Gastrocnemius medialis (tissue), 4 donors: ENCODE data around the gene HOXA7. TPM values are rescaled to one million over a fixed set of nuclear protein-coding genes. Genes with fewer than 3 reads are reported as not detected.

Experiments used
- ATAC-seq, 2 donors: fragments of 150-250 bp; one replicate each; pipeline ENCODE4 v1.9.1; 2016
- DNase-seq, 2 donors: peaks; one replicate each; pipeline ENCODE4 v3.0.0-alpha.2; 2019
- H3K27ac ChIP-seq, 4 donors: fragments of 200-600 bp; sonication (generic); 1 replicate in 1 of 4; 2 replicates in 3 of 4; pipeline ENCODE4 v1.5.1; 2016 to 2018; ENCODE audit warnings: mild to moderate bottlenecking in 2 of 4, moderate library complexity in 1 of 4
- H3K27me3 ChIP-seq, 3 donors: fragments of 200-600 bp; sonication (generic) in 2 of 3; 1 replicate in 1 of 3; 2 replicates in 2 of 3; pipeline versions ENCODE4 v1.5.1 to v1.6.0; 2016 to 2019; ENCODE audit warnings: mild to moderate bottlenecking in 1 of 3, moderate library complexity in 1 of 3
- H3K36me3 ChIP-seq, 2 donors: fragments of 200-600 bp; sonication (generic) in 1 of 2; one replicate each; pipeline ENCODE4 v1.5.1; 2017 to 2018
- H3K4me1 ChIP-seq, 2 donors: fragments of 200-600 bp; sonication (generic) in 1 of 2; one replicate each; pipeline ENCODE4 v1.5.1; 2016 to 2017; ENCODE audit warnings: mild to moderate bottlenecking in 2 of 2
- H3K4me3 ChIP-seq, 4 donors: fragments of 200-600 bp; sonication (generic) in 3 of 4; 1 replicate in 1 of 4; 2 replicates in 3 of 4; pipeline ENCODE4 v1.5.1; 2016 to 2019; ENCODE audit warnings: mild to moderate bottlenecking in 2 of 4
- H3K9me3 ChIP-seq, 3 donors: fragments of 200-600 bp; sonication (generic) in 2 of 3; 1 replicate in 1 of 3; 2 replicates in 2 of 3; pipeline ENCODE4 v1.5.1; 2016 to 2019
- POLR2A ChIP-seq, 2 donors: fragments of 450-650 bp; IDR thresholded peaks; one replicate each; pipeline ENCODE4 v1.6.1; 2017; ENCODE audit warnings: antibody characterized with exemption in 2 of 2, mild to moderate bottlenecking in 2 of 2, moderate library complexity in 2 of 2
- in situ Hi-C, 4 donors: fragments of 200-750 bp; cut with MboI; loops; one replicate each; pipeline versions ENCODE4 v1.15.0 to v1.8.0; 2017; ENCODE audit warnings: low sequenced_read_pairs in 4 of 4
- intact Hi-C: fragments of 100-400 bp; cut with DNase I; formaldehyde crosslinking; loops from one replicate; pipeline ENCODE4 v1.15.1; 2023; ENCODE audit warnings: low total_unique reads
- total RNA-seq, 4 donors: library from RNA; depleted of rRNA; stranded (reverse); fragments of >200 nt; gene quantifications; one replicate each; pipeline versions ENCODE4 v1.1.0 to v1.2.3, GENCODE V29; 2016
- TF ChIP-seq, protein P1 (sequence below), 5 experiments: fragments of 450-650 bp in 3 of 5; fragments of 200-600 bp in 2 of 5; sonication (generic) in 2 of 5; IDR thresholded peaks in 4 of 5; conservative IDR thresholded peaks in 1 of 5; 1 replicate in 4 of 5; 2 replicates in 1 of 5; pipeline ENCODE4 v1.5.1; 2016 to 2019; ENCODE audit warnings: antibody characterized with exemption in 5 of 5, mild to moderate bottlenecking in 3 of 5, moderate library complexity in 3 of 5

The HOXA7 gene
- total RNA-seq, 4 donors from 2014 or later: 5.3 to 12.8 (median 8.6) TPM

DNA sequence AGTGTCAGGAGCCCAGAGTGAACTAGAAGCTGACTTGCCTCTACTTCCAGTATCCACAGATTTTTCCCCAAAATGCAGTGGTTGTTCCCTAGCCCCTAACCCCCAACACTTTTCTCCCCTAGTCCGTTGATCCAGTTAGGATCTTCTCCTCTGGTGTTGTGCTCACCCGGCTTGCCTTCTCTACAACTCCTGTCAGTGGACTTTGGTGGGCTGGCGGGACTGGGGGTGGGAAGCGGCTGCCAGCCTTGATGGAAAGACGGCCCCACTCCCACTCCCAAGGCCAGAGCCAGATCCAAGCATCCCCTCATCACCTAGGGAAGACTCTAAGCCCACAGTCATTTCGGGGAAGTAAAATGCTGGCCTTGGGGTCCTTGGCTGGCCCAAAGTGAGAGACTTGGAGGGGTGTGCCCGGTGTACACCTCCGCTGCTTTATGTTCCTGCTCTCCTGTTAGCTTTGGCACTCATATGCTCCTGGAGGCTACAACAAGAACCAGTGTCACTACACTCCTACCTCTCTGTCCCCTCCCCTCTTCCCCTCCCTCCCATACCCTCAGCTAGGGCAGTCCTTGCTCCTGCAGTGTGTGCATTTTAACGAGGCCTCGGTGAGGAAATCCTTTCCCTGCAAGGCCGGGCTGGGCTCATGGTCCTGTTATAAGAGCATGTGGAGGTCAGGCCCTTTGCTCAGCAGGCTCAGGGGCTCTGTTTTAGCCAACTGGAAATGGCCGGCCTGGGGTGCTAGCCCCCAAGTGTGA is 18.6 kb upstream of the HOXA7 start:
- H3K9me3 ChIP-seq: no peaks in the 10 kb centered on the region
- TF ChIP-seq POLR2A (IDR thresholded peaks at IDR 0.05): peak; percentile 26 to 34
- TF ChIP-seq, protein P1, sequence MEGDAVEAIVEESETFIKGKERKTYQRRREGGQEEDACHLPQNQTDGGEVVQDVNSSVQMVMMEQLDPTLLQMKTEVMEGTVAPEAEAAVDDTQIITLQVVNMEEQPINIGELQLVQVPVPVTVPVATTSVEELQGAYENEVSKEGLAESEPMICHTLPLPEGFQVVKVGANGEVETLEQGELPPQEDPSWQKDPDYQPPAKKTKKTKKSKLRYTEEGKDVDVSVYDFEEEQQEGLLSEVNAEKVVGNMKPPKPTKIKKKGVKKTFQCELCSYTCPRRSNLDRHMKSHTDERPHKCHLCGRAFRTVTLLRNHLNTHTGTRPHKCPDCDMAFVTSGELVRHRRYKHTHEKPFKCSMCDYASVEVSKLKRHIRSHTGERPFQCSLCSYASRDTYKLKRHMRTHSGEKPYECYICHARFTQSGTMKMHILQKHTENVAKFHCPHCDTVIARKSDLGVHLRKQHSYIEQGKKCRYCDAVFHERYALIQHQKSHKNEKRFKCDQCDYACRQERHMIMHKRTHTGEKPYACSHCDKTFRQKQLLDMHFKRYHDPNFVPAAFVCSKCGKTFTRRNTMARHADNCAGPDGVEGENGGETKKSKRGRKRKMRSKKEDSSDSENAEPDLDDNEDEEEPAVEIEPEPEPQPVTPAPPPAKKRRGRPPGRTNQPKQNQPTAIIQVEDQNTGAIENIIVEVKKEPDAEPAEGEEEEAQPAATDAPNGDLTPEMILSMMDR (IDR thresholded peaks at IDR 0.05 in 4 of 5, conservative IDR thresholded peaks at IDR 0.05 in 1 of 5): no peak
- peak; percentile 3 to 25 for ATAC-seq
- H3K36me3 ChIP-seq: no peaks in the 10 kb centered on the region
- intact Hi-C loops (loop anchor here (10.0 kb wide), 1 partner anchor 1500 kb away; no protein-coding TSS in a partner anchor), in situ Hi-C loops (loop anchor here in 3 of 4 donors (10.0 to 25.0 kb wide), 6 partner anchors 912 to 1413 kb away; partner anchors contain the start of genes CBX3 (in 1 of the 3), CREB5 (in 1 of the 3) and HNRNPA2B1 (in 1 of the 3))
- DNase-seq: peak; percentile 49 to 64
- H3K4me1 ChIP-seq: peaks cover 25 to 57% of the 10 kb centered on the region in 2 donors
- no peaks in the 10 kb centered on the region for H3K27me3 ChIP-seq
- peak overlapping the region; percentile 62 to 88 (median 77) for H3K4me3 ChIP-seq
- H3K27ac ChIP-seq: peak overlapping the region; percentile 90 to 99 (median 95)

DNA sequence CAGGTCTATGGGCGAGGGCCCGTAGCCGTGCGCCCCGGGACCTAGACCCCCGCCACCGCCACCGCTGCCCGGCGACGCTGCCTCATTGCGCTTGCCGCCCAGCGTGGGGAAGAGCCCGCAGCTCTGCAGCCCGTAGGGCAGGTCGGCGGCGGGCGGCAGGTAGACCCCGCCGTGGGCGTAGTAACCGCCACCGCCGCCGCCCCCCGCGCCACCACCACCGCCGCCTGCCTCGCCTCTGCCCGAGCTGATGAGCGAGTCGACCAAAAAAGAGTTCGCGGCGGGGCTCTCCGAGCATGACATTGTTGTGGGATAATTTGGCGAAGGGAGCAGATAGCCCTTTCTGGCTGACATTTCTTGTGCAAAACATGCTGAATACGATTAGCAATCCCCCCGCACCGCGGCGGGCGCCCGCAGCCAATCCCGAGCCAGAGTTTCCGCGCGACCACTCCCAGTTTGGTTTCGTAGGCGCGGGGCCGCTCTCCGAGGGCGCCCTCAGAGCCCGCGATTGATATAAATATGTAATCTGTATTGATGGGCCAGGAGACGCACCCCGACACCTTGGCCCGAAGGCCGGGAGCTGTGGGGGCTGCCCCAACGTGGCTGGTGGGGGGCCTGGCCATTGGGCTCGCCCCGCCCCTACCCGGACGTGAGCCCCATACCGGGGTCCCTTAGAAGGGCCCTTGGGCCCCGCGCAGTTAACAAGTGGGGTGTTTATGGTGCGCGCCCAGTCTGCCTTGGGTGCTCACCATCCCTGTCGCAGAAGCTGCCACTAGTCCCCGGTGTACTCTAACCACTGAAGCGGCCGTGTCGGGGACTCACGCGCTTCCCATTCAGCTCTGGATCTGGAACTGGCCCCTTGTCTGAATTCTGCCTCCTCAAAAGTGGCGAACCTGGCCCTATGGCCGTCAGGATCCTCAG is 17.7 kb upstream of the HOXA7 start, which contains the start of gene HOXA10:
Gene HOXA10, minus strand, starts transcription at position 365 of the 918 bp plus-strand sequence. Its CDS starts 14 bp downstream, at position 351.
- Histone ChIP-seq H3K27me3 (no peaks in the 10 kb centered on the region), H3K9me3 (no peaks in the 10 kb centered on the region), H3K4me1 (peaks cover 22 to 58% of the 10 kb centered on the region in 2 donors), H3K36me3 (no peaks in the 10 kb centered on the region), H3K4me3 (peak within 1 kb of the TSS; percentile 62 to 88 (median 77)), H3K27ac (peak within 1 kb of the TSS; percentile 90 to 99 (median 95))
- intact Hi-C loops (loop anchor here (10.0 kb wide), 1 partner anchor 1499 kb away; no protein-coding TSS in a partner anchor), in situ Hi-C loops (loop anchor here in 2 of 4 donors (10.0 to 25.0 kb wide), 2 partner anchors 962 to 1319 kb away; partner anchors contain the start of genes CBX3 (in 1 of the 2) and HNRNPA2B1 (in 1 of the 2))
- DNase-seq (peak; percentile 39 to 48), ATAC-seq (peak in 1 of 2 donors; percentile 8)
- TF ChIP-seq, protein P1 (IDR thresholded peaks at IDR 0.05 in 4 of 5, conservative IDR thresholded peaks at IDR 0.05 in 1 of 5): no peak
- peak in 1 of 2 donors; percentile 37 for TF ChIP-seq POLR2A (IDR thresholded peaks at IDR 0.05)

DNA sequence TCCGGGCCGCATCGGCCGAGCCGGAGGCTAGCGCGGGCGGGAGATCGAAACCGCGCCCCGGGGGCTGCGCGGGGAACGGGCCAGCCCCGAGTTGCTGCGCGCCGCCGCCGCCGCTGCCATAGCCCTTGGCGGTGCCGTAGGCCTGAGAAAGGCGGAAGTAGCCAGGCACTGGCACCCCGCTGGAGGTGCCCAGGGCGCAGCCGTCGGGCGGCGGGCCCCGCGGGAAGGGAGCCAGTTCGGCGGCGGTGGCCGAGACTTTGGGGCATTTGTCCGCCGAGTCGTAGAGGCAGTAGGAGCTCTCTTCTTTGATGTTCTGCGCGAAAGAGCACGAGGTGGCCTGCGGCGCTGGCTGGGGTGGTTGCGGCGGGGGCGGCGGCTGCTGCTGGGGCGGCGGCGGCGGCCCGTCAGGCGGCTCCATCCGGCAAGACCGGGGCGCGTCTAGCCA is 17.1 kb upstream of the HOXA7 start:
- intact Hi-C loops: loop anchor here (10.0 kb wide), 1 partner anchor 1499 kb away; no protein-coding TSS in a partner anchor
- ATAC-seq: peak; percentile 13 to 21

More for the DNA sequence above, 17.1 kb upstream of the HOXA7 start:
- Histone ChIP-seq H3K4me1 (peaks cover 21 to 56% of the 10 kb centered on the region in 2 donors), H3K9me3 (no peaks in the 10 kb centered on the region), H3K36me3 (no peaks in the 10 kb centered on the region), H3K4me3 (peak overlapping the region; percentile 62 to 88 (median 77)), H3K27ac (peak overlapping the region; percentile 90 to 99 (median 95)), H3K27me3 (no peaks in the 10 kb centered on the region)
- DNase-seq: peak; percentile 5 to 50
- in situ Hi-C loops: loop anchor here in 2 of 4 donors (10.0 to 25.0 kb wide), 2 partner anchors 961 to 1319 kb away; partner anchors contain the start of genes CBX3 (in 1 of the 2) and HNRNPA2B1 (in 1 of the 2)
- TF ChIP-seq, protein P1 (IDR thresholded peaks at IDR 0.05 in 4 of 5, conservative IDR thresholded peaks at IDR 0.05 in 1 of 5): no peak
- TF ChIP-seq POLR2A (IDR thresholded peaks at IDR 0.05): no peak
